Measurements from ENCODE around the gene FOSB.

Gene FOSB

DNA sequence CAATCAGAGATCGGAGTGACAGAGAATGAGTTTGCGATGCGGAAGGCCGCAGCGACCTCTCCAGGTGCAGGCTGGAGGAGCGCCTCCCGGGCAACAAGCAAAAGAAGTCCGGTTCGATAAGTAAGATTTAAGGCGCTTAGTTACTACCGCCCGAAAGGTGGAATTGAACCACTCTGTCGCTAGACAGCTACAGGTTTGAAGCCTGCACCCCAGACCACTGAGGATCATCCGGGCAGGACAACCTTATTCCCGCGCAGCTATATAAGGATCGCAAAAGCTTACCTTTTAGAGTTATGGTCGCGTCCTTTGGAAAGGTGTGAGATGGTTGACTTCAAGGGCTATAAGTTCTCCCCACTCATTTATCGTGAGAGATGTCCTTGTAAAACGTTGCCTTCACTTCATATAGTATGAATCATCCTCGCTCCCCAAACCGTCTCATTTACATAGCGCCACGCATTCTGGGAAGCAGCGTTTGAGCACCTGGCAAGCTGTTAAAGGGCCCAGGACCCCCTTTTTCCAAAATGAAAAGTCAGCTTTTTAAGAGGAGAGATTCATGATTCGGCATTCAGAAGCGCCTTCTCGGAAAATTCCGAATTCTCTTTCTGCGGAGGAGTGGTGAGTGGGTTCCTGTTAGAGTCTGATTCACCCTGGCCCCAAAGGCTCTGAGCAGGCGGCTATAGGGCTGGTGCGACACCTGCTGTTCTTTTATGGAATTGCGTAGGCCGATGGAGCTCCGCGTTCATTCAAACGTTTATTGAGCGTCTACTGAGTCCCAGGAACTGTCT is 10.8 kb downstream of the FOSB start:
- in situ Hi-C loops (cut with MboI; ENCODE audit: low sequenced_read_pairs): no loop called here

- in situ Hi-C loops (cut with MboI; ENCODE audit: low sequenced_read_pairs): no loop called here
Observed at GRCh38 chr19:45483033-45483432, 15.2 kb downstream of the FOSB start.

GRCh38 chr19:45484273-45484945 is 16.6 kb downstream of the FOSB start:
- in situ Hi-C loops (cut with MboI; ENCODE audit: low sequenced_read_pairs): no loop called here

DNA sequence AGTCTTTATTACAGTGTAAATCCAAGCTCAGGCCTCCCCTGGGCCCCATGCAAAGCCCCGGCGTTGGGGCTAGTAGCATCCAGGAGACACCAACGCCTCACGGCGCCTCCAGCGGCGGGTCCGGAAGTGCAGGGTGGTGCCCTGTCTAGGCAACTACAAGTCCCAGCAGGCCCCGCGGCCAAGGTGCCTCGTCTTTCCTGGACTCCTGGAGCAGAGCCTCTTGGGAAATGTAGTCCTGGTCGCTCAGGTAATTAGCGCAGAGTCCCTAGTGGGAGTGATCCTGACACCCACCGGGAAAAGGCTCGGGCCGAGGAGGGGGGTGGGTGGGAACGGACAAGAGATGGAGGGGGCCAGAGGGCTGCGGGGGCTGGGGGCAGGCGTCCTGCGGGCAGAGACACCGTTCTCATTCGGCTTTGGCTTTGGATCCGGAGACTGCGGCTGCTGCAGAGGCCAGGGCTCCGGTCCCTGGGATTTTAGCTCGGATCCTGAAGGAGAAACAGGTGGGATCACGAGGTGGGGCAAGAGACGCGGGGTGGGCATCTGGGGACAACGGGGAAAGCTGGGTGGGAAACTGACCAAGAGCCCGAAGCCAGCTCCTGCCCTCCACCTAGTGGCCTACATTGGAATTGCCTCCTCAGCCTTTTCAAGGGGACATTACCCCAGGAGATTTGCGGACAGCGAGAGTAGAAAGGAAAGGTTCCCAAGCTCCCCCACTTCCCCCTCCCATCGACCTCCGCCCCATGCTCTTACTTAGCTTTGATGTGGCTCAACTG is 17.7 kb downstream of the FOSB start:
- in situ Hi-C loops (cut with MboI; ENCODE audit: low sequenced_read_pairs): no loop called here

GRCh38 chr19:45488708-45489107 is 20.9 kb downstream of the FOSB start:
- in situ Hi-C loops (cut with MboI; ENCODE audit: low sequenced_read_pairs): no loop called here

DNA sequence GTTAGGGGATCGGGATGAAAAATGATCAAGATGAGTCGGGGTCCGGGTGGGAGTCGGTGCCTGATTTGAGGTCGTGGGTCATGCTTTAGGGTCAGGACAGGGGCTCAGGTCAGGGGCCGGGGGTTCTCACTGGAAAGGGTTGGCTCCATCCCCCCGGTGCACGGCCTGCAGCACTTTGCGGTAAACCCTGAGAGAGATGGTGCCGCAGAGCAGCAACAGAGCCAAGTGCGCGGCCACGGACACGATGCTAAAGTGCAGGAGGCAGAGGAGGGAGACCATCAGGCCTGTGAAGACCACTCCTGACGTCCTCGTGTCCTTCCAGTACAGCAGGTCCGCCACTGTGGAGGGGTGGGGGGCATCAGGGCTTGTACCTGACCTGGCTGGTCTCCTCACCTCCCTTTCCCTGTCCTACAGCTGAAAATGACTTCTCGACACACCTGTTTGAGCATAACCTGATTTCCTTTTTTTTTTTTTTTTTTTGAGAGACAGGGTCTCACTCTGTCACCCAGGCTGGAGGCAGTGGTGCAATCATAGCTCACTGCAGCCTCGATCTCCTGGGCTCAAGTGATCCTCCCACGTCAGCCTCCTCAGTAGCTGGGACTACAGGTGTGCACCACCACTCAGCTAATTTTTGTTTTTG is 21.5 kb downstream of the FOSB start:
- in situ Hi-C loops (cut with MboI; ENCODE audit: low sequenced_read_pairs): no loop called here

- in situ Hi-C loops (cut with MboI; ENCODE audit: low sequenced_read_pairs): no loop called here
Observed at GRCh38 chr19:45492137-45492626, 24.4 kb downstream of the FOSB start.

GRCh38 chr19:45492627-45493470 is 25.1 kb downstream of the FOSB start:
- in situ Hi-C loops (cut with MboI; ENCODE audit: low sequenced_read_pairs): no loop called here

DNA sequence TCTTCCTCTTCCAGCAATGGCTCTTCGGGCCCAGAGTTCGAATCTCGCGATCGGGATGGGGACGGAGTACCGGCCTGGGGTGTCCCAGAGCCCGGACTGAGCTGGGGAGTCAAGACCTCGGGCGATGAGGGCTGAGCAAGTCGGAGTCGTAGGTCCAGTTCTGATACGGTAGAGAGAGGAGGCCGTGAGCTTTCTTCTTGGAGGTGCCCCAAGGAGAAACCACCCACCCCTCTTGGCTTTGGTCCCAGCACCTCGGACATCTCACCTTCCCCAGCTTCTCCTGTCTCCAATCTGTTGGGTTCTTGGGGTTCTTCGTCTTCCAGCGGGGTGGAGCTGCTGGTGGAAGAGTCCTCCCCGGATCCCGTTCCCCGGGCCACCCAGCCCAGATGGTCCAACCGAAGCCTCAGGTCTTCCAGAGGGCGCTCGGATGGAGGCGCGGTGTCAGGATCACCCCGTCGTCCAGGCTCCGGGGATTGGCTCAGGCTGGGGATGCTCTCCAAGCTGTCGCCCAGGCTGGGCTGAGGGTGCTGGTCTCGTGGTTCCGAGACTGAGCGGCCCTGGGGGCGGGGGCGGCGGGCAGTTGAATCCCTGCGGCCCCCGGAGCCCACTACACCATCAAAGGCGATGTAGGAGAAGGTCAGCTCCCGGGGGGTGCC is 26.6 kb downstream of the FOSB start:
- in situ Hi-C loops (cut with MboI; ENCODE audit: low sequenced_read_pairs): no loop called here

DNA sequence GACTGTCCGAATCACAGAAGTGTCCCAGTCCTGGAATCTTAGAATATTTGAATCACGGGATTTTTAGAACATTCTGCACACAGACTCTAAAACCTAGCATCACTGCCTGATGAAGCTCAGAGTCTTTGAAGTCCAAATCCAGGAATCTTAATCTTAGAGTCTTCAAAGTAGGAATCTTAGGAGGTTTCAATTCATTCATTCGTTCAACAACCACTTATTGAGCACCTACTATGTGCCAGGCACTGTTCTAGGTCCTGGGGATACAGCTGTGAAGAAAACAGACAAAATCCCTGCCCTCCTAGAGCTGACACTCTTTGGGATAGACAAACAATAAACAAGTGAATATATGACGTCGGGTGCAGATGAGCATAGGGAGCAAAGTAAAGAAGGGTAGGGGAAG is 27.4 kb downstream of the FOSB start:
- in situ Hi-C loops (cut with MboI; ENCODE audit: low sequenced_read_pairs): no loop called here

GRCh38 chr19:45496349-45496953 is 28.7 kb downstream of the FOSB start:
- in situ Hi-C loops (cut with MboI; ENCODE audit: low sequenced_read_pairs): no loop called here

DNA sequence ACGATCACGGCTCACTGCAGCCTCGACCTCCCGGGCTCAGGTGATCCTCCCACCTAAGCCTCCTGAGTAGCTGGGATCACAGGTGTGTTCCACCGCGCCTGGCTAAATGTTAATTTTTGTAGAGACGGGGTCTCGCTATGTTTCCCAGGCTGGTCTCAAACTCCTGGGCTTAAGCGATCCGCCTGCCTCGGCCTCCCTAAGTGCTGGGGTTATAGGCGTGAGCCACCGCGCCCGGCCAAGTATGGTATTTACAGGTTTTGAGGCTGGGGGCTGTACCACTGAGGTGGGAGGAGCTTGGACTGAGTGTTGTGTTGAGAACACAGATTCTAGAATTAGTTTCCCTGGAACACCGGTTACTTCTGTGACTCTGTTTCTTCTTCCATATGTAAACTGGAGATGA is 30.0 kb downstream of the FOSB start:
- in situ Hi-C loops (cut with MboI; ENCODE audit: low sequenced_read_pairs): no loop called here

DNA sequence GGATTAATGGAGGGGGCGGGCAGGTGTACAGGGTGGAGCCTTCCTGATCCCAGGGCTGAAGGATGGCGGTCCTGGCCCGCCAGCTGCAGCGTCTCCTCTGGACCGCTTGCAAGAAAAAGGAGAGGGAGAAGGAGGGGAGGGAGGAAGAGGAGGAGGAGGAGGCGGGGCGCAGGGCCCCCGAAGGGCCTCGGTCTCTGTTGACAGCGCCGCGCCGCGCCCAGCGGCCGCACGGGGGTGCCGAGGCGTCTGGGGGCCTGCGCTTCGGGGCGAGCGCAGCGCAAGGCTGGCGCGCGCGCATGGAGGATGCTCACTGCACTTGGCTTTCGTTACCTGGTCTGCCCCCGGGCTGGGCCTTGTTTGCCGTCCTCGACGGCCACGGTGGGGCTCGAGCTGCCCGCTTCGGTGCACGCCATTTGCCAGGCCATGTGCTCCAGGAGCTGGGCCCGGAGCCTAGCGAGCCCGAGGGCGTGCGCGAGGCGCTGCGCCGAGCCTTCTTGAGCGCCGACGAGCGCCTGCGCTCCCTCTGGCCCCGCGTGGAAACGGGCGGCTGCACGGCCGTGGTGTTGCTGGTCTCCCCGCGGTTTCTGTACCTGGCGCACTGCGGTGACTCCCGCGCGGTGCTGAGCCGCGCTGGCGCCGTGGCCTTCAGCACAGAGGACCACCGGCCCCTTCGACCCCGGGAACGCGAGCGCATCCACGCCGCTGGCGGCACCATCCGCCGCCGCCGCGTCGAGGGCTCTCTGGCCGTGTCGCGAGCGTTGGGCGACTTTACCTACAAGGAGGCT is 30.8 kb downstream of the FOSB start, which contains the start of gene PPM1N:
TSS of gene PPM1N (plus strand) at position 33 of the 785 bp plus-strand sequence. CDS start at position 63, 30 bp downstream.
- in situ Hi-C loops (cut with MboI; ENCODE audit: low sequenced_read_pairs): no loop called here

- in situ Hi-C loops (cut with MboI; ENCODE audit: low sequenced_read_pairs): loop anchor here (25.0 kb wide), 1 partner anchor 188 kb away; the partner anchor contains the start of genes QPCTL and SNRPD2
Observed at GRCh38 chr19:45499196-45500180, 31.7 kb downstream of the FOSB start.

DNA sequence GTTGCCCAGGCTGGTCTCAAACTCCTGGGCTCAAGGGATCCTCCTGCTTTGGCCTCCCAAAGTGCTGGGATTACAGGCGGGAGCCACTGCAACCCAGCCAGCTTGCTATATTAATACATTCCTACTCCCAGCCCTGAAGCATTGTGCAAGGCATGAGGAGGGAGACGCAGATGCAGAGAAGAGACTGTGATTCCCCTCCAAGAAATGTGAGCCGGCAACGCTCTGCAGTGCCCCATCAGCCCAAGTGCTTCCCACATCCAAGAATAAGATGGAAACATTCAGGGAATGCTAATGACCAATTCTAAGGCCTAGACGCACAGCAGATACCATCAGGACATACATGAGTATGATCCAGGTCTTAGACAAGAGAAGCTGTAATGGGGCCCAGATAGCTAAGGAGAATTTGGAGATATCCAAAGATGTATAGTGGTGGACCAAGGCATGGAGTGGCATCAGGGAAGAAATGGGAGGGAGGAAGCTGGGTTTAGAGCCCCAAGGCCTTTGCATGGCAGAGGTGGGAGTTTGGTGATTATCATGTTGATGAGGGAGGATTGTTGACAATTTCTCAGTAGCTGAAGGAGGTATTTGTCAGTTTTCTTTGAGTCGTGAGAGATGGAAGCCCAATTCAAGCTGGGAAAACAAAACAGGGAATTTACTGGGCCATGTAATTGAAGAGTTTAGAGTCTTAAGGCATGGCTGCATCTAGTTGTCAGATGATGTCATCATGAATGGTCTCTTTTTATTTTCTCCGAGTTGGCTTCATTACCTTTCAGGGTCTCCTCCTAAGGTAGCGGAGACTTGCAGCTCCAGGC is 33.3 kb downstream of the FOSB start:
- in situ Hi-C loops (cut with MboI; ENCODE audit: low sequenced_read_pairs): loop anchor here (25.0 kb wide), 1 partner anchor 186 kb away; the partner anchor contains the start of genes QPCTL and SNRPD2

DNA sequence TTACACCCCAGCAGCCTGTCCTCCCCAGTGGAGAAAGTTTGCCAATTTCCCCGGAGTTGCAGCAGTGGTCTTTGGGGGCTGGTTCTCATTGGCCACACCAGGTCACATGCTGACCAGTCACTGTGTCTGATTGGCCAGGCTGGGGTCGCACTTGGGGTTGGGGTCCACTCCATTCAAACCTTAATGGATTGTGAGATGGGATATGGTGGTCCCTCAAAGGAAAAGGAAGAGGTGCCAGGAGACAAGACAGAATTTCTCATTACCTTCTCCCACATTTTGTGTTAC is 33.9 kb downstream of the FOSB start:
- in situ Hi-C loops (cut with MboI; ENCODE audit: low sequenced_read_pairs): loop anchor here (25.0 kb wide), 1 partner anchor 186 kb away; the partner anchor contains the start of genes QPCTL and SNRPD2

All from hTERT RPE-1 (cell line).